CD14-positive monocyte (primary cell): ENCODE data around the gene PAPPA. TPM values are rescaled to one million over a fixed set of nuclear protein-coding genes. Genes with fewer than 3 reads are reported as not detected.

Experiments used
- DNase-seq, 3 donors: peaks; one replicate each; pipeline ENCODE4 v3.0.0-alpha.2; 2011 to 2022
- H2AFZ ChIP-seq: 2 replicates; pipeline ENCODE4 v1.6.0; 2012; ENCODE audit warnings: mild to moderate bottlenecking, low read depth, low read length, inconsistent platforms; ENCODE audit not compliant: insufficient read depth, poor library complexity, severe bottlenecking
- H3K27ac ChIP-seq, 2 donors: 1 replicate in 1 of 2; 2 replicates in 1 of 2; pipeline ENCODE4 v1.5.1; 2012 to 2013; ENCODE audit warnings: low read length in 2 of 2, control low read depth in 1 of 2, inconsistent platforms in 1 of 2, low read depth in 1 of 2, mild to moderate bottlenecking in 1 of 2
- H3K27me3 ChIP-seq, 2 donors: one replicate each; pipeline versions ENCODE4 v1.6.0 to v1.6.1; 2011 to 2013; ENCODE audit warnings: low read length in 2 of 2; ENCODE audit not compliant: control insufficient read depth in 2 of 2, insufficient read depth in 2 of 2
- H3K36me3 ChIP-seq, 2 donors: replicated peaks in 1 of 2; 1 replicate in 1 of 2; 2 replicates in 1 of 2; pipeline versions ENCODE4 v1.5.1 to v1.6.1; 2012 to 2013; ENCODE audit warnings: low read length in 2 of 2, control low read depth in 1 of 2, inconsistent platforms in 1 of 2, mild to moderate bottlenecking in 1 of 2; ENCODE audit not compliant: insufficient read depth in 2 of 2, control insufficient read depth in 1 of 2
- H3K4me1 ChIP-seq, 2 donors: 1 replicate in 1 of 2; 2 replicates in 1 of 2; pipeline versions ENCODE4 v1.5.1 to v1.6.1; 2012 to 2013; ENCODE audit warnings: low read length in 2 of 2, control low read depth in 1 of 2, inconsistent platforms in 1 of 2, mild to moderate bottlenecking in 1 of 2, moderate library complexity in 1 of 2; ENCODE audit not compliant: insufficient read depth in 2 of 2, control insufficient read depth in 1 of 2
- H3K4me2 ChIP-seq: replicated peaks from 2 replicates; pipeline ENCODE3; 2012; ENCODE audit warnings: low read length, moderate library complexity, mild to moderate bottlenecking; ENCODE audit not compliant: poor library complexity, severe bottlenecking; ENCODE audit errors: extremely low read depth
- H3K4me3 ChIP-seq, 3 experiments: fragments of 200-600 bp in 1 of 3; sonication (generic) in 1 of 3; replicated peaks in 1 of 3; 1 replicate in 2 of 3; 2 replicates in 1 of 3; pipeline ENCODE4 v1.5.1; 2011 to 2013; ENCODE audit warnings: low read length in 3 of 3, mild to moderate bottlenecking in 3 of 3, control low read depth in 2 of 3, low read depth in 2 of 3, inconsistent platforms in 1 of 3, moderate library complexity in 1 of 3
- H3K79me2 ChIP-seq: 2 replicates; pipeline ENCODE4 v1.6.0; 2012; ENCODE audit warnings: mild to moderate bottlenecking, control low read depth, inconsistent platforms, low read length, moderate library complexity; ENCODE audit not compliant: insufficient read depth
- H3K9ac ChIP-seq: 2 replicates; pipeline ENCODE4 v1.6.0; 2017; ENCODE audit warnings: low read length, mild to moderate bottlenecking; ENCODE audit not compliant: insufficient read depth, poor library complexity, severe bottlenecking
- H3K9me3 ChIP-seq, 2 donors: replicated peaks in 1 of 2; 1 replicate in 1 of 2; 2 replicates in 1 of 2; pipeline versions ENCODE4 v1.5.1 to v1.6.1; 2012 to 2013; ENCODE audit warnings: low read length in 2 of 2, control low read depth in 1 of 2; ENCODE audit not compliant: control insufficient read depth in 1 of 2, insufficient read depth in 1 of 2
- H4K20me1 ChIP-seq: 2 replicates; pipeline ENCODE4 v1.6.0; 2012; ENCODE audit warnings: mild to moderate bottlenecking, low read length, control low read depth, moderate library complexity; ENCODE audit not compliant: insufficient read depth
- H3K27ac Mint-ChIP-seq, 7 donors: one replicate each; pipeline ENCODE4 v1.8.0; 2020; ENCODE audit warnings: mild to moderate bottlenecking in 7 of 7, mixed read lengths in 7 of 7, moderate library complexity in 6 of 7, inconsistent platforms in 2 of 7
- H3K27me3 Mint-ChIP-seq, 3 donors: one replicate each; pipeline ENCODE4 v1.8.0; 2021 to 2022; ENCODE audit warnings: low read depth in 3 of 3, mild to moderate bottlenecking in 3 of 3, mixed read lengths in 3 of 3, moderate library complexity in 3 of 3, inconsistent platforms in 1 of 3
- H3K36me3 Mint-ChIP-seq, 2 donors: one replicate each; pipeline ENCODE4 v1.8.0; 2020; ENCODE audit warnings: mixed read lengths in 2 of 2, inconsistent platforms in 1 of 2, mild to moderate bottlenecking in 1 of 2
- H3K4me1 Mint-ChIP-seq: one replicate; pipeline ENCODE4 v1.8.0; 2020; ENCODE audit warnings: mild to moderate bottlenecking, mixed read lengths
- H3K4me3 Mint-ChIP-seq, 2 donors: one replicate each; pipeline ENCODE4 v1.8.0; 2020; ENCODE audit warnings: mild to moderate bottlenecking in 2 of 2, mixed read lengths in 2 of 2, moderate library complexity in 1 of 2
- H3K9me3 Mint-ChIP-seq, 7 donors: one replicate each; pipeline ENCODE4 v1.8.0; 2020 to 2022; ENCODE audit warnings: mixed read lengths in 7 of 7, mild to moderate bottlenecking in 6 of 7, moderate library complexity in 6 of 7, inconsistent platforms in 2 of 7
- WGBS: methylation state at CpG from one replicate; pipeline ENCODE4 v1.1.5; 2013; ENCODE audit warnings: missing lambda C conversion rate; ENCODE audit not compliant: insufficient coverage; 5-methylcytosine and 5-hydroxymethylcytosine counted together
- intact Hi-C, 2 donors: fragments of 100-400 bp; cut with micrococcal nuclease; formaldehyde crosslinking; loops; one replicate each; pipeline versions ENCODE4 v1.15.0 to v1.15.1; 2023
- polyA plus RNA-seq, 3 donors: library from polyadenylated mRNA; depleted of rRNA in 1 of 3; unstranded in 2 of 3; stranded (reverse) in 1 of 3; fragments of 300-500 nt in 2 of 3; fragments of >200 nt in 1 of 3; fragmentation: Illumina TruSeq in 2 of 3; gene quantifications; 1 replicate in 2 of 3; 2 replicates in 1 of 3; pipeline ENCODE4 v1.2.3, GENCODE V29; 2012 to 2021
- TF ChIP-seq, protein P1 (sequence below): fragments of 200-600 bp; IDR thresholded peaks from one replicate; pipeline ENCODE4 v1.8.0; 2022; ENCODE audit warnings: antibody characterized with exemption, mild to moderate bottlenecking

PAPPA gene
- polyA plus RNA-seq, 3 donors: not detected

DNA sequence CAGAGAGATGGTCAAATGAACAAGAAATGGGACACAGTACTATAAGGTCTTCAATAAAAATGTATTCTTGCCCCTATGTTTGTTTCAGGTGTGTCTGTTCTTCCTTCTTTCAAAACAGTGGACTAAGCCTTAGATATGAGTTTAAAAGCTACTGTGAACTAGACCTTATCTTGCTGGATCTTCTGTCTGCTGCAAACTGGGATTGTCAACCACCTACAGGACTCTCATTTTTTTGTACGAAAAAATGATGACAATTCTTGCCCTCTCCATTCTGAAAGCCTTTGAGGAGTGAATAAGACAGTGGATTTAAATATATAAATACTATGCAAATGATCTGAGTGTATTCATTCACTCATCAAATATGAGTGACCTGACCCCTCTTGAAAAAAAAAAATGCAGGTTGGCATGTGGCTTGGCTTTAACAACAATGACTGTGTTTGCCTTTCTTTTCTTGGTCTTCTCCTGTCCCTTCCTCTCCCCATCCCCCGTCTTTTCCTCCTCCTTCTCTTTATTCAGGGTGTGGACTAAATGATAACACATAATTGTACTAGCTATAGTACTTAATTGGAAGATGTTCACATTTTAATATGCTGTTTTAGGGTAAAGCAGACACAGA, 298.0 kb downstream of the PAPPA start:
- no peaks in the 10 kb centered on the region for H4K20me1 ChIP-seq
- no peaks in the 10 kb centered on the region for H3K79me2 ChIP-seq
- no CpG with 5 or more reads among the region's 2 CpGs for WGBS
- no peak overlapping the region for H2AFZ ChIP-seq
- Mint-ChIP-seq H3K27ac (no peak overlapping the region), H3K4me3 (no peak overlapping the region), H3K36me3 (no peaks in the 10 kb centered on the region), H3K4me1 (peaks cover 11% of the 10 kb centered on the region), H3K9me3 (peaks cover 2 to 8% (median 4%) of the 10 kb centered on the region in 7 donors), H3K27me3 (peaks cover 0 to 3% (median 0%) of the 10 kb centered on the region in 3 donors)
- H3K9me3 ChIP-seq: peaks cover 0 to under 1% of the 10 kb centered on the region in 2 donors
- TF ChIP-seq, protein P1, sequence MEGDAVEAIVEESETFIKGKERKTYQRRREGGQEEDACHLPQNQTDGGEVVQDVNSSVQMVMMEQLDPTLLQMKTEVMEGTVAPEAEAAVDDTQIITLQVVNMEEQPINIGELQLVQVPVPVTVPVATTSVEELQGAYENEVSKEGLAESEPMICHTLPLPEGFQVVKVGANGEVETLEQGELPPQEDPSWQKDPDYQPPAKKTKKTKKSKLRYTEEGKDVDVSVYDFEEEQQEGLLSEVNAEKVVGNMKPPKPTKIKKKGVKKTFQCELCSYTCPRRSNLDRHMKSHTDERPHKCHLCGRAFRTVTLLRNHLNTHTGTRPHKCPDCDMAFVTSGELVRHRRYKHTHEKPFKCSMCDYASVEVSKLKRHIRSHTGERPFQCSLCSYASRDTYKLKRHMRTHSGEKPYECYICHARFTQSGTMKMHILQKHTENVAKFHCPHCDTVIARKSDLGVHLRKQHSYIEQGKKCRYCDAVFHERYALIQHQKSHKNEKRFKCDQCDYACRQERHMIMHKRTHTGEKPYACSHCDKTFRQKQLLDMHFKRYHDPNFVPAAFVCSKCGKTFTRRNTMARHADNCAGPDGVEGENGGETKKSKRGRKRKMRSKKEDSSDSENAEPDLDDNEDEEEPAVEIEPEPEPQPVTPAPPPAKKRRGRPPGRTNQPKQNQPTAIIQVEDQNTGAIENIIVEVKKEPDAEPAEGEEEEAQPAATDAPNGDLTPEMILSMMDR: no peak
- H3K9ac ChIP-seq: no peak overlapping the region
- DNase-seq: no peak
- intact Hi-C loops: no loop called here
- no peaks in the 10 kb centered on the region for H3K36me3 ChIP-seq
- H3K4me3 ChIP-seq: no peak overlapping the region
- H3K4me1 ChIP-seq: no peaks in the 10 kb centered on the region
- no peak overlapping the region for H3K4me2 ChIP-seq
- no peak overlapping the region for H3K27ac ChIP-seq
- no peaks in the 10 kb centered on the region for H3K27me3 ChIP-seq
